Fibroblast of upper back skin (primary cell): ENCODE measurements around the gene CLDN14.
A peak's percentile ranks its signal among the peaks of the same experiment; 100 is the strongest.

Experiments
- DNase-seq: peaks from one replicate; pipeline ENCODE4 v3.0.0-alpha.2; 2013

CLDN14 gene

DNA sequence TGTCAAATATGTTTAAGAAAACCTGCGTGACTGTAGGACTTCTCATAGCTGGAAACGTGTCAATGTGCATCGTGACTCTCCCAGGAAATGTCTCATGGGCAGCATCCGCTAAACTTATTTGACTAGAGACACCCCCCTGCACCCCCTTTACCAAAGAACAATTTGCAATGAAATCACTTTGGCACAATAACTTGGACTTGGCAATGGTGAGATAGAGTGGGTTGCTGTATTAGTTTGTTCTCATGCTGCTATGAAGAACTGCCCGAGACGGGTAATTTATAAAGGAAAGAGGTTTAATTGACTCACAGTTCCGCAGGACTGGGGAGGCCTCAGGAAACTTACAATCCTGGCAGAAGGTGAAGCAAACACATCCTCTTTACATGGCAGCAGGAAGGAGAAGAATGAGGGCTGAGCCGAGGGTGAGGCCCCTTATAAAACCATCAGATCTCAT lies 13.8 kb downstream of the CLDN14 start:
- DNase-seq = no peak

DNA sequence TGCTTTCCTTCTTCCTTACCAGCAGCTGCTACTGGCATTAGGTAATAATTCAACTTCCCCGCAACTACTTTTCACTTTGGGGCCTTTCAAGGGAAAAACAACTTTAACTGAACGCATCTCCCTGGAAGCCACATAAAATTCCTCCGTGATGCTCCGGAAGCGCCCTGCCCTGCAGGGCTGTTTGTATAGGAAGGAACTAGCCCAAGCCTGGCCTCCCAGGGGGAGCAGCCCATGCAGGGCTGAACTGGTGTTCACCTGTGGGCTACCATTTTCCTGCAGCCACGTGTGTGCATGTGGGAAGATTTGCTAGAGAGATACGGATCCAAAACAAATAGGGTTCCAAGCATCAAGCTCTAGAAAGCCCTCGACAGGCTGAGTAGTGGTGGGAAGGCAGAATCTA lies 14.4 kb downstream of the CLDN14 start:
- DNase-seq = no peak

DNA sequence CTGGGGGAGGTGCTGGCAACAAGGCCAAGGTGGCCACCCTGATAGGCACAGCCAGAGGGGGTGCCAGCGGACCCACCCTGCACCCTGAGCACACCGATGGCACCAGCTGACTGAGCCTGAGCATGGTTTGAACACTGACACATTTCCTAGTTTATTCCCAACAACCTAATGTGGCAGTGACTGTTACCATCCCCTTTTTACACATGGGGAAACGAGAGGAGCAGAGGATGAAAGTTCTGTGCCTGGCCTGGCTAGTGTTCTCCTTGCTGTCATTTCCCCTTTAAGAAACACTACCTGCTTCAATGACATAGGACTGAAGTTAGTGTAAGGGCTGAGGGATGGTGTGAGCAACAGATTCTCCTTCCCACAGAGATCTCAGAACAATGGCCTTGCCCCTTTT lies 15.3 kb downstream of the CLDN14 start:
- DNase-seq = no peak

DNA sequence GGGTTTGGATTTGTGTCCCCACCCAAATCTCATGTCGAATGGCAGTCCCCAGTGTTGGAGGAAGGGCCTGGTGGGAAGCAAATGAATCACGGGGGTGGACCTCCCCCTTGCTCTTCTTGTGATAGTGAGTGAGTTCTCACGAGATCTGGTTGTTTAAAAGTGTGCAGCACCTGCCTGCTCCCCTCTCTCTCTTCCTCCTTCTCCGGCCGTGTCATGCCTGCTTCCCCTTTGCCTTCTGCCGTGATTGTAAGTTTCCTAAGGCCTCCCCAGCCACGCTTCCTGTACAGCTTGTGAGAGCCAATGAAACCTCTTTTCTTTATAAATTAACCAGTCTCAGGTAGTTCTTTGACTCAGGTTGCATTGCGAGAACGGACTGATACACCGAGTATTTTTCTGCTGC lies 15.9 kb downstream of the CLDN14 start:
- DNase-seq = no peak

DNA sequence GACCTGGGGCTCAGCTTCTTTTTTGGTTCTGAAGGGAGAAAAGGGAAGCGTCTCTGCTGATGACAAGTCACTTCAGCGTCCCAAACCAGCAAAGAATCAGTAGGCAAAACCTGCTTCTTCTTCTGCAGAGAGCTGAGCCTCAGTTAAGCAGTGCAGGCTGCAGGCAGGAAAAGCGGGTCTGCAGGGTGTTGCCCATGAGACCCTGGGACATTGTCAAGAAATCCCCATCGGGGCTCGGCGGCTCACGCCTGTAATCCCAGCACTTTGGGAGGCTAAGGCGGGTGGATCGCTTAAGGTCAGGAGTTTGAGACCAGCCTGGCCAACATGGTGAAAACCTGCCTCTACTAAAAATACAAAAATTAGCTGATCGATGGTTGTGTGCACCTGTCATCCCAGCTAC lies 16.7 kb downstream of the CLDN14 start:
- no peak for DNase-seq

DNA sequence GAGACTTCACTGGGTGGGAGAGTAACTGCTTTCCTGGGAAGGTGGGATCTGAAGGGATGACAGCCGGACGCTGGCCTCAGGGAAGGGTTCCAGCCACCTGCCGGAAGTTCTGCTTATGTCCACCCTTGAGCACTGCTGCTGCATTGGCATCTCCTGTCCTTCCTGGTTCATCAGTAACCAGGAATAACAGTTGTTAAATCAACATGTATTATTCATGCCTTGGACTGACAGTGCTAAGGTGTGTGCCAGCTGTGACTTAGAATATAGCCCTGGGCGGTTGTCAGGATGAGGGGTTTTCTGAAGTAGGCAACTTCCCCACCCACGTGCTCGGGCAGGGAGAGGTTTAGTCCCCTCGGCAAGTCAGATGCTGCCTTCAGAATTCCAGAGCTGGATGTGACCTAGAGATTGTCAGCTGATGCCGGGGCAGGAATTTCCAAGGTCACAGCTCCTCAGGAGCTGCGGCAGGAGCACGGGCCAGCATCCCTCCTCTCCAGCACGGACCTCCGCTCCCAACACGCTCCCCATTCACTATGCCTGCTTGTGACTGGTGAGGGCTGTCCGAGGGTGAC lies 17.9 kb downstream of the CLDN14 start:
- DNase-seq = no peak

DNA sequence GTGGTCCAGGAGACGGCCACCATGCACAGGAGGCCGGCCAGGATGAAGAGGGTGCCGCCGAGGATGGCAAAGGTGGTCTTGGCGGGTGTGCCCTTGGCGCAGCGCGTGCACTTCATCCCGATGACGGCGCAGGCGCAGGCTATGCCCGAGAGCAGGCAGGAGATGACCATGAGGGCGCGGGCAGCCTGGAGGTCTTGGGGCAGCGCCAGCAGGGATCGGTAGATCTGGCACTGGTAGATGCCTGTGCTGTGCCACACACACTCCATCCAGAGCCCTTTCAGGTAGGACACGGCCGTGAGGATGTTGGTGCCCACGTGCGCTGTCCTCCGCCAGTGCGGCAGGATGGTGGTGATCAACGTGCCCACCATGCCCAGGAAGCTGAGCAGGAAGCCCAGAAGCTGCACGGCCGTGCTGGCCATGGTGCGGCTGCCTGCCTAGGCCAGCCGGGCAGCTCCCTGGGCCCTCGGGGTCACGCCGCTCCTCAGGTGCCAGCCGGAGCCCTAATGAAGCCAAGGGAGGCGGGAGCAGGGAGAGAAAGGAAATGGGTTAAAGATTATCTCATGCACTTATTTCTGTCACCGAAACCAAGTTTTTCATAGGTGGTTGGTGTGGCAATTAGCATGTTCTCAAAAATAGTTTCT lies 18.5 kb downstream of the CLDN14 start:
- no peak for DNase-seq

DNA sequence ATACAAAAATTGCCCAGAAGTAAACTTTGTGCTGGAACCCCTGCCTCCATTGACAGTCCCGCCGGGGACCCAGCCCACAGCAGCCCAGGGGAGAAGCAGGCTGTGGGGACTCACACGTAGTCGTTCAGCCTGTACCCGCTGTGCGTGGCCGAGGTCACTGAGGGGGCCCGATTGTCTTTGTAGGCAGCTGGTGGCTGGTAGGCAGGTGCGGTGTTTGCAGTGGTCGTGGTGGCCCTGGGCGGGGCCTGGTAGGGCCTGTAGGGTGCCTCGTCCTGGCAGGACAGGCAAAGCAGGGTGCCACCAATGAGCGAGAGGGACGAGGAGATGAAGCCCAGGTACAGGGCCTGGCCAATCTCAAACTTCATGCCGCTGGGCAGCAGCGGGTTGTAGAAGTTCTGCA lies 19.1 kb downstream of the CLDN14 start:
- DNase-seq = no peak

DNA sequence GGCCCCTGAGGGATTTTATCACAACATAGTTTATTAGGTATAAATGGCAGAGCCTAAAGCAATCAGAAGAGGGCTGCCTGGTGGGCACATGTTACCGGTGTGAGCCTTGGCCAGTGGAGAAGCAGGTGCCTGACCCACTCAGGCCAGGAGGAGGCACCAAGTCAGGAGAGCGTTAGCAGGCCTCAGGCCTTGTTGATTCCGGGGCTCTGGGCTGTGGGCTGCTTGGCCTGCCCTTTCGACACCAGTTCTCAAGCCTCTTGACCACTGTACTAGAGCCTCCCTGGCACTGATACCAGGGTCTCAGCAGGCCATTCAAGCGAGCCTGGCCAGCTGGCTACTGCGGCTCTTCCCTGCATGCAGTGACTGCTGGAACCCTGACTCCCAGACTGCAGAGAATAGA lies 20.8 kb downstream of the CLDN14 start:
- no peak for DNase-seq

DNA sequence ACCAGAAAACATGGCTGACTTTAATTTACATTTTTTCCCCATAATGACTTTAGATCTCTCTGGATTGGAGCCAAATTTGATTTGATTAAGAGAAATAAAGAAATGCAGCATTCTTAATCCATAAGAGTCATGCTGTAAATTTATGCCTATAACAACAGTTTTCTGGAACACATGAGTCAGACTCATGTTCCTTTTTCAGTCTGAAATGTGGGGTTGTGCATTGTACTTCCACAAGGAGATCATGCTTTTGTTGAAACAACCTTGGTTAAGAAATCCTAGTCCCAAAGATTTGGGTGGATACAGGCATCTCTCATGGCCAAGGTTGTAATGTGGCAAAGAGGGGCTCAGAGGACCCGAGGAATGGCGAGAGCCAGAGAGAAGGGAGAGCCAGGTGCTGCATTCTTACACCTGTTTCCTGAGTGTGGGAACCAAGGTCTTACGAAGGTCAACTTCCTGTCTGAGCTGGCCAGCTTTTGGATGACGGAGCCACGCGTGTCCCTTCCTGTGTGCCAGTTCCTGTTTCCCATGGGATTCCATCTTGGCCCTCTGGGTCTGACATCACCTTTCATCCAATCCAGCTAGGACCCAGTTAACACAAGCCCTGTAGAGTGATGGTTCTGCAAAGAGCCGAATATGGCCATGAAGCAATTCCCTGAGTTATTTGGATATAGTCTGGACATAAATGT lies 23.1 kb downstream of the CLDN14 start:
- DNase-seq = no peak

DNA sequence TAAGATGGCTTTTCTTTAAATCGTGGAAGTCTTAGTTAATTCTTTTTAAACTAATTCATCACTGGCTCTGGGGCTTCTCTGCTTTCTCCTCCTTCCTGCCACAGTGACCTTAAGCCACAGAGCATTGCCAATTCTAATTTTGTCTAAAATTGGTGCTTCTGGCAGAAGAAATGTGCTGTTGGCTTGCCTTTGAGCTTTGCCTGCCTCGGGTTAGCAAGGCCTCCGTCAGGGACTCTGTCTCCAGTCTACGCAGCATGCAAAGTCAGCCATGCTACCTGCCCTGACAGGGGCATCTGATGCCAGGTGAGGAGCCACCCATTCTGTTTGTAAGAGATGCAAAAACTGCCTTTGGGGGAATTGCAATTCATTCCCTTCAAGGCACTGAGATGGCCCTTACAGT lies 25.2 kb downstream of the CLDN14 start:
- DNase-seq = no peak

DNA sequence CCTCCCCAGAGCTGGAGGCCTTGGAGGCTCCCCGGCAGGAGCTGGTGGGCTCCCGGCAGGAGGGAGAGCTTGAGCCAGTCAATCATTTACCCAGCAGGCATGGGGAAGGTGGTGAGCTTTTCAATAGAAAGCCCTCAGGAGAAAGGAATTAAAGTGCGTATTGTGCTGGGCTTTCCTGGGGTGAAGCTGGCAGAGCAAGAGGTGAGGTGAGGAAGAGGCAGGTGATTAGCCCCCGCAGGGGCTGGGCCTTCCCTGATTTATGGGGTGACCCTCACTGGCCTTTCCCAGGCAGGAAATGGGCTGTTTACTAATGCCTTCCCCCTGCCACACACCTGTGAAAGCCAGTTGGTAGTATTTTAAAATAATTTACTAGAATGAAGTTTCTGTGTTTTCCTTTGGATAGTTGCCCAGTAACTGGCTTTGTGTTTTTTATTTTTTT lies 25.8 kb downstream of the CLDN14 start:
- no peak for DNase-seq

DNA sequence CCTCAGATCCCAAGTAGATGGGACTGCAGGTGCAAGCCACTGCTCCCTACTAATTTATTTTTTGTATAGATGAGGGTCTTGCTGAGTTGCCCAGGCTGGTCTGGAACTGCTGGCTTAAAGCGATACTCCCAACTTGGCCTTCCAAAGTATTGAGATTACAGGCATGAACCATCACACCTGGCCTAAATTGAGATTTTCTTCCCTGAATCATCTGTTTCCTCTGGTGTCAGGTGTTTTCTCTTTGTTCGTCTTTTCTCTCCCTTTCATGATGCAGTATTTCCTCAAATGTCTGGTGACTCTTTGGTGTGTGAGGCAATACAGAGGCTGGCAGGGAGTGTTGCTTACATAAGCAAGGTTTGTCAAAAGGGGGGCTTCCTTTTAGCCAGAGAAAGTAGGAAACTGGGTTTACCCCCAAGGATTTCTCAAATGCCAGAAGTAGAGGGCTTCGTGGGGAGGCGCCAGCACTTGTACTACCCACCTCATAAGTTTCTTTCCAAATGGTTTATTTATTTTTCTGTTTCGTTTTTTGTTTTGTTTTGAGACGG lies 27.6 kb downstream of the CLDN14 start:
- DNase-seq = no peak

DNA sequence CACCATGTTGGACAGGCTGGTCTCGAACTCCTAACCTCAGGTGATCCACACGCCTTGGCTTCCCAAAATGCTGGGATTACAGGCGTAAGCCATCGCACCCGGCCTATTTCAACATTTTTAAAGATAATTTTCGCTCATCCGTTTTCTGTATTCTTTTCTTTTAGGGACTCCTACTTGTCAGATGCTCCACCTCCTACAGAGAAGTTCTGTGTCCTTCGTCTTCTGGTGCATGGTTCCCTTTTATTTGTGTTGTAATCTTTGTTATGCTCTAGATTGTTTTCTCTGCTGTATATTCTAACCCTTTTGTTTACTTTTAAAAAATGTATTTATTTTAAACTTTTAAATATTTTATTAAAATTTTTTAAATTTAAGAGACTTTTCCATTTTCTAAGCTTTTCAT lies 28.4 kb downstream of the CLDN14 start:
- DNase-seq = no peak

DNA sequence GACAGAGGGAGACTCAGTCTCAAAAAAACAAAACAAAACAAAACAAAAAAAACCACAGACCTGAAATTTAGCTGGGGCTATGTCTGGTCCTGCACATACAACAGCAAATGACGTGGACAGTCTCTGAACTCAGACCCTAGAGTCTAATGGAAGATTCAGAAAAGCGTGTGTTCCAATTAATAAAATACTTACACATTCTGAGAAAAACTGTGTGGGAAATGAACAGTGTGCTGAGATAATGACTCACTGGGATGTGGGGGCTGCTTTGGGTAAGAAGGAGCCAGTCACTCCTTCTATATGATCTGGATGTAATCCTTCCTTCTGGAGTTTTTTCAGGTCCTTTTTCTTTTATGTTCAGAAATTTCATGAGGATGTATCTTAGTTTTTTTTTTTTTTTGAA lies 29.4 kb downstream of the CLDN14 start:
- peak; percentile 40 for DNase-seq

DNA sequence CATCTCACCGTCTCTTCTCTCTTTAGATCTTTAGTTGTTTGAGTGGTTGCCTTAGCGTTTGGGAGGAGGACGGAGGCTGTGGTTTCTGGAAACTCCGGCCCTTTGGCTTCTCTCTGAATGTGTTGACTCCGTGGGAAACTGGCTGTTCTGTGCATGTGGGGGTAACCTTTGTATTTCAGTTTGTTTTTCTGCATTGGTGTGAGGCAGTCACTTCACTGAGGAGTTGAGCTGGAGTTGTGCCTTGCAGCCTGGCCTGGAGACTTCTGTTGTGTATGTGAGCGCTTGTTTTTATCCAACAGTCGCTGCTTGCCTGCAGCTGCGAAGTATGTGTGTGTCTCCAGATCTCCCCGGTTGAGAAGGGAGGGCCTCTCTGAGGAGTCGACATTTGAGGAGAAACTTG lies 33.6 kb downstream of the CLDN14 start:
- DNase-seq = no peak

DNA sequence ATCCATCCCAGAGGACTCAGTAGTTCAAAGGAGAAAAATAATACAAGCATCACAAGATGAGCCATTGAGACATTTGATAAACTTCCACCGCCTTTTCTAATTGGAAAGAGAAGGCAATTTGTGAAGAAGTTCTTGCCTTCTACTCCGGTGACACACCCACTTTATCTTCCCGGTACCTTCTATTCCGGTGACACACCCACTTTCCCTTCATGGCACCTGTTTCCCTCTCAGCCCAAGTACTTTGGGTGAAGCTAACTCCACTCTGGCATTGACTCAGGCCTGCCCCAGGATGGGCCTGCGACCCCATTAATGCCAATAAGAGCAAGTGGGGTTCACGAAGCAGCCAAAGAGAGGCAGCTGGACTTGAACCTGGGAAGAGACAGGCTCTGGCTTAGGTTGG lies 38.2 kb downstream of the CLDN14 start:
- no peak for DNase-seq

DNA sequence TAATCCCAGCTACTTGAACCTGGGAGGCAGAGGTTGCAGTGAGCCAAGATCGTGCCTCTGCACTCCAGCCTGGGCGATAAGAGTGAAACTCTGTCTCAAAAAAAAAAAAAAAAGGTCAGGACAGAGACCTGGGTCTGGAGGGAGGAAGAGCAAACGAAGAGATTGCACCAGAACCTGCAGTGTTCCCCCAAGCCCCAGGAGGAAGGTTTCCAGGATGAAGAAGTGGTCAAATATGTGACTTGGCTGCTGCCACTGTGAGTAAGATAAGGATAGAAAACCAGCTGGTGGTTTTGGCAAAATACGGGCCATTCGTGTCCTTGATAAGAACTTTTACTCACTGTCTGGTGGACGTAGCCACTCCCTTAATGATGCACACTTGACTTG lies 42.2 kb downstream of the CLDN14 start:
- DNase-seq = peak; percentile 93

DNA sequence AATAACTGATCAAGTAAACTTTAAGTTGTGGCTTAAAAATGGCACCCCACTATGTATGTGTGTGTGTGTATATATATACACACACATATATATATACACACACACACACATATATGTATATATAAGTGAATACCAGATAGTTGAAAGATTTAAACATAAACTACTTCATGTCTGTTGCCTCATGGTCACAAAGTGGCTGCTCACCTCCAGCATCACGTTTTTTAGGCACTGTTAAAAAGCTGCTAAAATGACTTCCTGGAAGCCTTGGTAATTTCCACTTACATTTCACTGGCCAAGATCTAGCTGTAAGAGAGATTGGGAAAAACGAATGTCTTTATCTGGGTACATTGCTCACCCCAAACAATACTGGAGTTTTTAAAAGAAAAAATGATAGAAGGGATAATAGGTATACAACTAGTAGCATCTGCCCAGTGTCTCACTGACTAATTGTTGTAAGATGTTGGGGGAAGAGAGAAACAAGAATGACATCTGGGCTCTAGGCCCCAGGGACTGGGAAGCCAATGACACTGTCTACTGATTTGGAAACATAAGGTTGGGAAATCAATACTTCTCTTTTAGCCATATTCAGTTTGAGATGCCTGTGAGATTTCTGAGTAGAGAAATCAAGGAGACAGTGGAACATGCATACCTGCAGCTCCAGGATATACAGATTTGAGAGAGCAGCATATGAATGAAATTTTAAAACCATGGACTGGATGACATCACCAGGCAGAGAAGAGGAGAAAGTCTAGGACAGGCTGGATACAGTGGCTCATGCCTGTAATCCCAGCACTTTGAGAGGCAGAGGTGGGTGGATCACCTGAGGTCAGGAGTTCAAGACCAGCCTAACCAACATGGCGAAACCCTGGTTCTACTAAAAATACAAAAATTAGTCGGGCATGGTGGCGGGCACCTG lies 42.8 kb downstream of the CLDN14 start:
- no peak for DNase-seq

DNA sequence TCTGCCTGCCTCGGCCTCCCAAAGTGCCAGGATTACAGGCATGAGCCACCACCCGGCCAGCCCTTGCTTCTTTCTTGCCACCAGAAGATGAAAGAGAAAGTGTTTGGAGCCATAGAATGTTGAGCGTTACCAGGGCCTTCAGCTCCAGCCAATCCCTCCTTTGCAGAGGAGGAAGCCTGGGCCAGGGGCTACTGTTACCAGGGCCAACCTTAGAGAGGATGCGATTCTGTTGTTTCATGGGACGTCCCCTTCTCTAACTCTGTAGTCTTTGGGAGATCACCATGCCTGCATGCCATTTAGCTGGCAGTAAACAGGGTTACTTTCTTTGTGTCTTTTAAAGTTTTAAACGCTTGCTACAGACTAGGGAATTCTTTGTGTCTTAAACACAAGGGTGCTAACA lies 45.8 kb downstream of the CLDN14 start:
- no peak for DNase-seq

DNA sequence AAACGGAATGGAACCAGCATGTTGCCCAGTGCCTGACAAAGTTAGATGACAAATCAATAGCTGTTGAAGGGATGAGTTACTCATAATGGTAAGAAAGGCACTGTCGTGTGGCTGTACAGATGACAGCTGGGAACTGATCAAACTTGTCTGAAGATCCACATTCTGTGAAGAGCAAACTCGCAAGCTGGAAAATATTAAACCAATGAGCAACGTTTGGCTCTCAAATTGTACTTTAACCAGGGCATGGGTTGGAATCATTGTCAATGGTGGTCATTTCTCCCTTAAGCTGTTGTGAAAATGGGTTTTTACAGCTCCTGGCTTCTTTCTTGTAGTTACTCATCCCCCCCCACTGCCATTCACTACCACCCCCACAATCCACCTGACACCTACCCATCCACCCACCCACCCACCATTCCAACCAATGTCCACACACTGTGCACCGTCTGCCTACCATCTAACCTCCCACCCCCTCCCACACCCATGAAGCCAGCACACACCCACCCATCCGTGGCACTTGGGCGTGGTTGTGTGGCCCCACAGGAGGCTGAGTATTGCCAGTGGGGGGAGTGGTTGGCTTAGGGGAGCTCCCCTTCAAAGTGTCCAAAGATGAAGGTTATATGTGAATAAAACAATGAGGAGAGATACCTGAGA lies 46.7 kb downstream of the CLDN14 start:
- DNase-seq = no peak

DNA sequence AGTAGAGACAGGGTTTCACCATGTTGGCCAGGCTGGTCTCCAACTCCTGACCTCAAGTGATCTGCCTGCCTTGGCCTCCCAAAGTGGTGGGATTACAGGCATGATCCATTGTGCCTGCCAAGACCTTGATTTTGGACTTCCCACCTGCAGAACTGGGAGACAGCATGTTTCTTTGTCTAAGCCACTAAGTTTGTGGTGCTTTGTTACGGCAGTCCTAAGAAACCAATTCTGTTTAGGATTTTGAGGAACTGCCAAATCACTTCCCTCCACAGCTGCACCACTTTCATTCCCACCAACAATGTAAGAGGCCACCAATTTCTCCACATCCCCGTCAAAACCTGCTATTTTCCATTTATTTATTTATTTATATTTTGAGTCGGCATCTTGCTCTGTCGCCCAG lies 48.7 kb downstream of the CLDN14 start:
- DNase-seq = no peak

DNA sequence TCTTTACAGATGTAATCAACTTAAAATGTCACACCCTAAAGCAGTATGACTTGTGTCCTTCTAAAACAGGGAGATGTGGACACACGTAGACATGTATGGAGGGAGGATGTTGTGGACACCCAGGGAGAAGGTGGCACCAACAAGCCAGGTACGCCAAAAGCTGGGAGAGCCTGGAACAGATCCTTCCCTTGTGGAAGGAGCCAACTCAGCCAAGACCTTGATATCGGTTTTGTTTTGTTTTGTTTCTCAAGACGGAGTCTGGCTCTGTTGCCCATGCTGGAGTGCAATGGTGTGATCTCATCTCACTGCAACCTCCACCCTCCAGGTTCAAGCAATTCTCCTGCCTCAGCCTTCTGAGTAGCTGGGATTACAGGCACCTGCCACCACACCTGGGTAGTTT lies 49.1 kb downstream of the CLDN14 start:
- DNase-seq = no peak
